HepG2 (cell line): ENCODE data around the gene IRS2. TPM values are rescaled to one million over a fixed set of nuclear protein-coding genes. Genes with fewer than 3 reads are reported as not detected.

Experiments
- ARID5B ChIP-seq: IDR thresholded peaks from 2 replicates; pipeline ENCODE4 v1.4.0; 2020; ENCODE audit warnings: mild to moderate bottlenecking, missing genetic modification reagents
- BATF2 ChIP-seq: sonication (generic); formaldehyde crosslinking; IDR thresholded peaks from 2 replicates; pipeline ENCODE4 v1.8.0; 2022; ENCODE audit warnings: mild to moderate bottlenecking, missing genetic modification reagents, moderate library complexity
- CENPBD1 ChIP-seq: sonication (generic); formaldehyde crosslinking; IDR thresholded peaks from 2 replicates; pipeline ENCODE4 v1.8.0; 2022; ENCODE audit warnings: missing genetic modification reagents, low read depth, mild to moderate bottlenecking, borderline replicate concordance
- CHCHD3 ChIP-seq: sonication (generic); formaldehyde crosslinking; IDR thresholded peaks from 2 replicates; pipeline ENCODE4 v1.8.0; 2022; ENCODE audit warnings: mild to moderate bottlenecking, missing genetic modification reagents, moderate library complexity
- FOSL2 ChIP-seq: sonication (generic); formaldehyde crosslinking; IDR thresholded peaks from 2 replicates; pipeline ENCODE4 v1.4.0; 2020; ENCODE audit warnings: missing genetic modification reagents
- HMG20B ChIP-seq: conservative IDR thresholded peaks from 2 replicates; pipeline ENCODE4 v1.6.1; 2016; ENCODE audit warnings: missing genetic modification reagents, missing compliant biosample characterization
- KLF16 ChIP-seq, 2 experiments: sonication (generic) in 1 of 2; formaldehyde crosslinking in 1 of 2; IDR thresholded peaks; 2 replicates each; pipeline versions ENCODE4 v1.6.1 to v1.8.0; 2016 to 2023; ENCODE audit warnings: missing genetic modification reagents in 2 of 2, missing compliant biosample characterization in 1 of 2
- NR2F2 ChIP-seq: IDR thresholded peaks from 2 replicates; pipeline ENCODE4 v1.6.1; 2012; ENCODE audit warnings: low read depth, inconsistent platforms, borderline replicate concordance
- PRPF4 ChIP-seq: fragments of 200-400 bp; formaldehyde crosslinking; IDR thresholded peaks from 2 replicates; pipeline ENCODE4 v1.6.1; 2016; ENCODE audit warnings: low read length, low read depth; ENCODE audit not compliant: poor library complexity, severe bottlenecking
- RFXANK ChIP-seq: IDR thresholded peaks from 2 replicates; pipeline ENCODE4 v1.6.1; 2016
- SOX13 ChIP-seq, 3 experiments: fragments of 450-650 bp in 1 of 3; sonication (generic) in 1 of 3; formaldehyde crosslinking in 1 of 3; IDR thresholded peaks in 2 of 3; conservative IDR thresholded peaks in 1 of 3; 2 replicates each; pipeline versions ENCODE4 v1.5.0 to v1.6.1; 2016 to 2020; ENCODE audit warnings: antibody characterized with exemption in 1 of 3, mild to moderate bottlenecking in 1 of 3, missing compliant biosample characterization in 1 of 3, missing genetic modification reagents in 1 of 3, moderate library complexity in 1 of 3
- THAP11 ChIP-seq: IDR thresholded peaks from 2 replicates; pipeline ENCODE4 v1.6.1; 2016; ENCODE audit warnings: missing biosample characterization, missing genetic modification reagents
- THYN1 ChIP-seq: sonication (generic); formaldehyde crosslinking; IDR thresholded peaks from 2 replicates; pipeline ENCODE4 v1.8.1; 2023; ENCODE audit warnings: low read depth, mild to moderate bottlenecking, moderate library complexity, missing genetic modification reagents, borderline replicate concordance
- ZFP41 ChIP-seq: sonication (generic); formaldehyde crosslinking; IDR thresholded peaks from 2 replicates; pipeline ENCODE4 v1.4.0; 2020; ENCODE audit warnings: mild to moderate bottlenecking, missing genetic modification reagents, borderline replicate concordance
- ZNF329 ChIP-seq: sonication (generic); formaldehyde crosslinking; IDR thresholded peaks from 2 replicates; pipeline ENCODE4 v1.9.0; 2021; ENCODE audit warnings: low read depth, mild to moderate bottlenecking, missing genetic modification reagents
- ZNF343 ChIP-seq: sonication (generic); formaldehyde crosslinking; IDR thresholded peaks from 2 replicates; pipeline ENCODE4 v1.4.0; 2020; ENCODE audit warnings: mild to moderate bottlenecking, missing genetic modification reagents
- ZNF367 ChIP-seq: sonication (generic); formaldehyde crosslinking; IDR thresholded peaks from 2 replicates; pipeline ENCODE4 v1.4.0; 2020; ENCODE audit warnings: missing genetic modification reagents, borderline replicate concordance
- ZNF432 ChIP-seq: sonication (generic); formaldehyde crosslinking; IDR thresholded peaks from 2 replicates; pipeline ENCODE4 v1.5.0; 2020; ENCODE audit warnings: missing genetic modification reagents, mild to moderate bottlenecking, borderline replicate concordance
- ZNF496 ChIP-seq: sonication (generic); formaldehyde crosslinking; IDR thresholded peaks from 2 replicates; pipeline ENCODE4 v1.8.1; 2023; ENCODE audit warnings: mild to moderate bottlenecking, moderate library complexity, missing genetic modification reagents; ENCODE audit not compliant: insufficient replicate concordance
- ZNF569 ChIP-seq: sonication (generic); formaldehyde crosslinking; IDR thresholded peaks from 2 replicates; pipeline ENCODE4 v1.5.0; 2020; ENCODE audit warnings: mild to moderate bottlenecking, missing genetic modification reagents, moderate library complexity, borderline replicate concordance
- polyA plus RNA-seq, 8 experiments: library from polyadenylated mRNA; depleted of rRNA in 3 of 8; stranded (reverse) in 7 of 8; unstranded in 1 of 8; fragments of >200 nt; fragmentation: Illumina TruSeq in 4 of 8; extraction: Trizol in 4 of 8; gene quantifications; 2 replicates each; pipeline versions ENCODE4 v1.2.1 to v1.2.3, GENCODE V29; 2011 to 2016; ENCODE audit warnings: low read depth in 4 of 8, missing spikeins in 1 of 8, mixed read lengths in 1 of 8; ENCODE audit not compliant: insufficient read depth in 1 of 8
- total RNA-seq, 5 experiments: library from RNA; depleted of rRNA; stranded (reverse); fragments of >200 nt; fragmentation: Illumina TruSeq; extraction: Trizol; gene quantifications; 2 replicates each; pipeline ENCODE4 v1.2.3, GENCODE V29; 2016; ENCODE audit warnings: low read depth in 1 of 5

The IRS2 gene
- total and polyA plus RNA-seq, 2 of the 13 experiments (the other 11 are each of a cell fraction or from before 2014, with no cell fraction given) = 0.02 to 0.04 TPM

- TF ChIP-seq ARID5B (CRISPR knock-in tag) = peak; percentile 63
- no peak for TF ChIP-seq ZNF343
- TF ChIP-seq FOSL2 = 0 out of 2 replicates have a peak, but pooled peaks have one; percentile 16
- TF ChIP-seq ZNF367 (CRISPR knock-in tag) = no peak
- TF ChIP-seq NR2F2 = peak; percentile 82
- TF ChIP-seq ZNF432 (CRISPR knock-in tag) = no peak
- no peak for TF ChIP-seq CHCHD3 (CRISPR knock-in tag)
- TF ChIP-seq THAP11 = no peak
- TF ChIP-seq KLF16 (CRISPR knock-in tag; IDR thresholded peaks at IDR 0.05) = no peak
- 0 out of 2 replicates have a peak, but pooled peaks have one; percentile 50 for TF ChIP-seq HMG20B (CRISPR knock-in tag)
- no peak for TF ChIP-seq THYN1 (CRISPR knock-in tag)
- no peak for TF ChIP-seq CENPBD1 (CRISPR knock-in tag)
- TF ChIP-seq ZNF569 (CRISPR knock-in tag) = no peak
- TF ChIP-seq PRPF4 = no peak
- TF ChIP-seq SOX13 (IDR thresholded peaks at IDR 0.05) = no peak
- peak in 1 of 2 experiments; percentile 28; a peak in 1 of 4 replicates for TF ChIP-seq SOX13 (CRISPR knock-in tag; conservative IDR thresholded peaks at IDR 0.05 in 1 of 2, IDR thresholded peaks at IDR 0.05 in 1 of 2)
- no peak for TF ChIP-seq ZFP41 (CRISPR knock-in tag)
- TF ChIP-seq BATF2 (CRISPR knock-in tag) = no peak
- TF ChIP-seq ZNF496 (CRISPR knock-in tag) = no peak
- TF ChIP-seq ZNF329 (CRISPR knock-in tag) = no peak
- TF ChIP-seq RFXANK = no peak
Observed at GRCh38 chr13:109720758-109721184, 65.6 kb downstream of the IRS2 start (continued).
